Neural cell (in vitro differentiated cells): ENCODE data around the gene KIF24.

Experiments used
- CTCF ChIP-seq: fragments of 450-650 bp; IDR thresholded peaks from 2 replicates; pipeline ENCODE4 v1.5.1; 2014; ENCODE audit warnings: antibody characterized with exemption, mild to moderate bottlenecking, moderate library complexity; ENCODE audit not compliant: poor library complexity, severe bottlenecking
- EP300 ChIP-seq: fragments of 450-650 bp; conservative IDR thresholded peaks from 2 replicates; pipeline ENCODE4 v1.6.1; 2014; ENCODE audit warnings: antibody characterized with exemption, mild to moderate bottlenecking, moderate library complexity; ENCODE audit not compliant: poor library complexity, severe bottlenecking
- RAD21 ChIP-seq: fragments of 450-650 bp; conservative IDR thresholded peaks from 2 replicates; pipeline ENCODE4 v1.6.1; 2014; ENCODE audit warnings: antibody characterized with exemption, mild to moderate bottlenecking, moderate library complexity
- REST ChIP-seq: IDR thresholded peaks from 2 replicates; pipeline ENCODE4 v1.6.1; 2012; ENCODE audit warnings: borderline replicate concordance

- TF ChIP-seq REST (peak; percentile 63), RAD21 (peak; percentile 40), EP300 (peak; percentile 10), CTCF (peak; percentile 30)
Measured at GRCh38 chr9:34328987-34329832, at the start of gene KIF24, which contains the start of gene NUDT2.
